ENCODE data around the gene PRKG1. TPM values are rescaled to one million over a fixed set of nuclear protein-coding genes. Genes with fewer than 3 reads are reported as not detected.

Gene PRKG1
- total RNA-seq, 1 donor from 2014 or later = 28.2 TPM

GRCh38 chr10:51073453-51074237 is 642 bp upstream of the PRKG1 start:
- DNase-seq = peak; percentile 51
- intact Hi-C loops (cut with DNase I) = loop anchor here (10.0 kb wide), 2 partner anchors 171 to 341 kb away; no protein-coding TSS in a partner anchor
- ATAC-seq (ENCODE audit: poor library complexity) = peak; percentile 59

GRCh38 chr10:51075043-51075872 is 971 bp downstream of the PRKG1 start:
- ATAC-seq (ENCODE audit: poor library complexity) = no peak
- DNase-seq = no peak
- intact Hi-C loops (cut with DNase I) = loop anchor here (10.0 kb wide), 2 partner anchors 170 to 340 kb away; no protein-coding TSS in a partner anchor

- ATAC-seq (ENCODE audit: poor library complexity) (no peak), DNase-seq (no peak)
- intact Hi-C loops (cut with DNase I) = loop anchor here (10.0 kb wide), 2 partner anchors 169 to 339 kb away; no protein-coding TSS in a partner anchor
Measured at GRCh38 chr10:51075873-51076229, 1.6 kb downstream of the PRKG1 start.

- ATAC-seq (ENCODE audit: poor library complexity) = no peak
- intact Hi-C loops (cut with DNase I) = loop anchor here (10.0 kb wide), 2 partner anchors 168 to 338 kb away; no protein-coding TSS in a partner anchor
Measured at GRCh38 chr10:51076299-51076841, 2.1 kb downstream of the PRKG1 start.

GRCh38 chr10:51077074-51077473 is 2.8 kb downstream of the PRKG1 start:
- no peak for DNase-seq
- no peak for ATAC-seq (ENCODE audit: poor library complexity)
- intact Hi-C loops (cut with DNase I) = loop anchor here (10.0 kb wide), 2 partner anchors 168 to 338 kb away; no protein-coding TSS in a partner anchor

More at GRCh38 chr10:51076299-51076841, 2.1 kb downstream of the PRKG1 start:
- no peak for DNase-seq

GRCh38 chr10:51077507-51077906 is 3.2 kb downstream of the PRKG1 start:
- ATAC-seq (ENCODE audit: poor library complexity) (no peak), DNase-seq (no peak)
- intact Hi-C loops (cut with DNase I) = loop anchor here (10.0 kb wide), 2 partner anchors 167 to 337 kb away; no protein-coding TSS in a partner anchor

GRCh38 chr10:51079331-51079730 is 5.0 kb downstream of the PRKG1 start:
- intact Hi-C loops (cut with DNase I) = loop anchor here (10.0 kb wide), 2 partner anchors 165 to 335 kb away; no protein-coding TSS in a partner anchor
- DNase-seq (no peak), ATAC-seq (ENCODE audit: poor library complexity) (no peak)

- DNase-seq (no peak), ATAC-seq (ENCODE audit: poor library complexity) (no peak)
- intact Hi-C loops (cut with DNase I) = loop anchor here (10.0 kb wide), 2 partner anchors 165 to 335 kb away; no protein-coding TSS in a partner anchor
Measured at GRCh38 chr10:51079766-51080165, 5.5 kb downstream of the PRKG1 start.

GRCh38 chr10:51080311-51081006 is 6.2 kb downstream of the PRKG1 start:
- ATAC-seq (ENCODE audit: poor library complexity) (no peak), DNase-seq (no peak)
- intact Hi-C loops (cut with DNase I) = no loop called here

GRCh38 chr10:51082857-51083256 is 8.6 kb downstream of the PRKG1 start:
- DNase-seq = no peak
- ATAC-seq (ENCODE audit: poor library complexity) = no peak
- intact Hi-C loops (cut with DNase I) = no loop called here

- DNase-seq (no peak), ATAC-seq (ENCODE audit: poor library complexity) (peak; percentile 32)
- intact Hi-C loops (cut with DNase I) = no loop called here
Measured at GRCh38 chr10:51083356-51083853, 9.1 kb downstream of the PRKG1 start.

GRCh38 chr10:51085204-51085603 is 10.9 kb downstream of the PRKG1 start:
- intact Hi-C loops (cut with DNase I) = no loop called here
- ATAC-seq (ENCODE audit: poor library complexity) (no peak), DNase-seq (no peak)

GRCh38 chr10:51086710-51087109 is 12.4 kb downstream of the PRKG1 start:
- DNase-seq = no peak
- no peak for ATAC-seq (ENCODE audit: poor library complexity)
- intact Hi-C loops (cut with DNase I) = no loop called here

GRCh38 chr10:51087114-51087513 is 12.8 kb downstream of the PRKG1 start:
- DNase-seq (no peak), ATAC-seq (ENCODE audit: poor library complexity) (no peak)
- intact Hi-C loops (cut with DNase I) = no loop called here

- intact Hi-C loops (cut with DNase I) = no loop called here
- no peak for ATAC-seq (ENCODE audit: poor library complexity)
- no peak for DNase-seq
Measured at GRCh38 chr10:51090190-51090589, 15.9 kb downstream of the PRKG1 start.

GRCh38 chr10:51092402-51092801 is 18.1 kb downstream of the PRKG1 start:
- DNase-seq = peak; percentile 86
- intact Hi-C loops (cut with DNase I) = no loop called here
- peak; percentile 95 for ATAC-seq (ENCODE audit: poor library complexity)

- intact Hi-C loops (cut with DNase I) = no loop called here
- no peak for ATAC-seq (ENCODE audit: poor library complexity)
- DNase-seq = no peak
Measured at GRCh38 chr10:51095444-51095843, 21.2 kb downstream of the PRKG1 start.

GRCh38 chr10:51097546-51097945 is 23.3 kb downstream of the PRKG1 start:
- no peak for DNase-seq
- ATAC-seq (ENCODE audit: poor library complexity) = no peak
- intact Hi-C loops (cut with DNase I) = no loop called here

All from Right ventricle myocardium superior (tissue), 1 donor.